Endothelial cell of umbilical vein (primary cell): ENCODE data around the gene USP7. TPM values are rescaled to one million over a fixed set of nuclear protein-coding genes. Genes with fewer than 3 reads are reported as not detected.

Experiments used
- BruUV-seq: library from RNA; stranded (reverse); fragments of 400-500 nt; replicated peaks from 2 replicates; lab custom pipeline; 2021; lab: Mats Ljungman, UMichigan
- CTCF ChIA-PET: fragments of 300-600, 350-600 bp; sonication (Branson Sonifier 250); formaldehyde crosslinking; loops from one replicate; lab custom pipeline; 2021; ENCODE audit warnings: antibody characterized with exemption, inconsistent platforms; lab: Charles Lee
- POLR2A ChIA-PET: fragments of 300-600, 350-600 bp; sonication (Branson Sonifier 250); formaldehyde crosslinking; loops from one replicate; lab custom pipeline; 2021; ENCODE audit warnings: antibody characterized with exemption, inconsistent platforms; lab: Charles Lee
- DNase-seq: peaks from one replicate; pipeline ENCODE4 v3.0.0-alpha.2; 2011; ENCODE audit warnings: low read depth, low spot score
- FAIRE-seq: peaks from 2 replicates; lab custom pipeline; 2011; peaks lifted over from hg19 to GRCh38; lab: Jason Lieb, UNC
- H2AFZ ChIP-seq: 2 replicates; pipeline ENCODE4 v1.6.0; 2012; ENCODE audit warnings: low read depth, low read length, control low read depth, inconsistent platforms
- H3K27ac ChIP-seq: 2 replicates; pipeline ENCODE4 v1.5.1; 2011; ENCODE audit warnings: low read depth, mild to moderate bottlenecking, control low read depth, low read length, moderate library complexity; ENCODE audit not compliant: insufficient read depth
- H3K27me3 ChIP-seq, 2 experiments: 2 replicates each; pipeline versions ENCODE4 v1.6.0 to v1.6.1; 2011; ENCODE audit warnings: low read length in 2 of 2, mixed read lengths in 1 of 2; ENCODE audit not compliant: control insufficient read depth in 2 of 2, insufficient read depth in 2 of 2
- H3K36me3 ChIP-seq, 2 experiments: 2 replicates in 1 of 2; 3 replicates in 1 of 2; pipeline ENCODE4 v1.5.1; 2011; ENCODE audit warnings: low read length in 2 of 2, mild to moderate bottlenecking in 1 of 2, moderate library complexity in 1 of 2; ENCODE audit not compliant: control insufficient read depth in 2 of 2, insufficient read depth in 2 of 2; ENCODE audit errors: extremely low read depth in 1 of 2
- H3K4me1 ChIP-seq: 3 replicates; pipeline ENCODE4 v1.5.1; 2011; ENCODE audit warnings: mild to moderate bottlenecking, low read length; ENCODE audit not compliant: control insufficient read depth, insufficient read depth; ENCODE audit errors: extremely low read depth
- H3K4me2 ChIP-seq: 2 replicates; pipeline ENCODE4 v1.6.1; 2011; ENCODE audit warnings: low read length, control low read depth, mixed read lengths; ENCODE audit not compliant: insufficient read depth
- H3K4me3 ChIP-seq, 3 experiments: fragments of 200-600 bp in 1 of 3; sonication (generic), shearing (Covaris generic) in 1 of 3; replicated peaks in 1 of 3; 2 replicates each; pipeline ENCODE4 v1.5.1; 2011 to 2016; ENCODE audit warnings: control low read depth in 3 of 3, low read length in 3 of 3, mild to moderate bottlenecking in 2 of 3, inconsistent platforms in 1 of 3, low read depth in 1 of 3, moderate library complexity in 1 of 3; ENCODE audit not compliant: insufficient read depth in 1 of 3
- H3K79me2 ChIP-seq: 2 replicates; pipeline ENCODE4 v1.6.0; 2012; ENCODE audit warnings: low read length, inconsistent platforms; ENCODE audit not compliant: control insufficient read depth, insufficient read depth
- H3K9ac ChIP-seq: replicated peaks from 2 replicates; pipeline ENCODE3; 2011; ENCODE audit warnings: low read length, control low read depth; ENCODE audit not compliant: insufficient read depth; ENCODE audit errors: extremely low read depth
- H3K9me1 ChIP-seq: replicated peaks from 3 replicates; pipeline ENCODE4 v1.6.0; 2011; ENCODE audit warnings: mild to moderate bottlenecking, low read length; ENCODE audit not compliant: control insufficient read depth, insufficient read depth; ENCODE audit errors: extremely low read depth
- H3K9me3 ChIP-seq: replicated peaks from 2 replicates; pipeline ENCODE4 v1.5.1; 2012; ENCODE audit warnings: low read length, inconsistent platforms; ENCODE audit not compliant: control insufficient read depth, insufficient read depth
- H4K20me1 ChIP-seq: replicated peaks from 2 replicates; pipeline ENCODE3; 2011; ENCODE audit warnings: mild to moderate bottlenecking, low read length; ENCODE audit not compliant: control insufficient read depth, insufficient read depth; ENCODE audit errors: extremely low read depth
- CTCF ChIP-seq, 2 donors: IDR thresholded peaks; 1 replicate in 1 of 2; 2 replicates in 1 of 2; pipeline ENCODE4 v1.5.1; 2011; ENCODE audit warnings: low read length in 2 of 2, mild to moderate bottlenecking in 2 of 2, moderate library complexity in 2 of 2, control low read depth in 1 of 2, inconsistent platforms in 1 of 2, low read depth in 1 of 2; ENCODE audit not compliant: insufficient read depth in 1 of 2; ENCODE audit errors: extremely low read depth in 1 of 2
- EZH2 ChIP-seq: IDR thresholded peaks from 2 replicates; pipeline ENCODE4 v1.6.1; 2012; ENCODE audit warnings: borderline replicate concordance, low read depth, mild to moderate bottlenecking, moderate library complexity, low read length, inconsistent platforms; ENCODE audit not compliant: severe bottlenecking
- FOS ChIP-seq: IDR thresholded peaks from 2 replicates; pipeline ENCODE4 v1.6.1; 2011; ENCODE audit warnings: mild to moderate bottlenecking, low read length, moderate library complexity, borderline replicate concordance; ENCODE audit not compliant: insufficient read depth
- GATA2 ChIP-seq: IDR thresholded peaks from 2 replicates; pipeline ENCODE4 v1.7.0; 2011; ENCODE audit warnings: low read depth, mild to moderate bottlenecking, moderate library complexity, mixed read lengths, low read length; ENCODE audit not compliant: insufficient read length, insufficient read depth
- JUN ChIP-seq: IDR thresholded peaks from 2 replicates; pipeline ENCODE4 v1.6.1; 2011; ENCODE audit warnings: borderline replicate concordance, low read depth; ENCODE audit not compliant: insufficient read length, insufficient read depth
- MAX ChIP-seq: IDR thresholded peaks from 2 replicates; pipeline ENCODE4 v1.6.1; 2011; ENCODE audit not compliant: insufficient read depth, insufficient read length
- MYC ChIP-seq: IDR thresholded peaks from one replicate; pipeline ENCODE4 v1.6.1; 2011; ENCODE audit warnings: mild to moderate bottlenecking, low read depth, low read length
- POLR2A ChIP-seq: IDR thresholded peaks from 2 replicates; pipeline ENCODE4 v1.6.1; 2012; ENCODE audit warnings: low read depth, mild to moderate bottlenecking, control low read depth, low read length
- POLR2AphosphoS5 ChIP-seq: IDR thresholded peaks from 2 replicates; pipeline ENCODE4 v1.6.1; 2012; ENCODE audit warnings: low read depth, mild to moderate bottlenecking, control low read depth, low read length, moderate library complexity; ENCODE audit not compliant: insufficient read depth
- dilution Hi-C: fragments of 300-500 bp; cut with MboI; formaldehyde crosslinking; loops from one replicate; pipeline ENCODE4 v1.15.0; 2019; ENCODE audit warnings: low sequenced_read_pairs; ENCODE audit not compliant: extremely low pct_ligation_motif_present
- intact Hi-C: fragments of 100-400 bp; cut with micrococcal nuclease; formaldehyde crosslinking; loops from one replicate; pipeline ENCODE4 v1.10.0; 2022
- polyA plus RNA-seq, 4 experiments: library from polyadenylated mRNA; depleted of rRNA in 3 of 4; stranded (reverse) in 3 of 4; unstranded in 1 of 4; fragments of >200 nt; gene quantifications; 2 replicates each; pipeline versions ENCODE4 v1.2.1 to v1.2.3, GENCODE V29; 2011 to 2012; ENCODE audit warnings: missing spikeins in 1 of 4
- total RNA-seq: library from RNA; stranded (reverse); gene quantifications from 2 replicates; pipeline ENCODE4 v1.2.3, GENCODE V29; 2021

USP7 gene
- total and polyA plus RNA-seq, 2 donors (not counting 3 experiments of a cell fraction or from before 2014, with no cell fraction given): 17.7 to 130 TPM

GRCh38 chr16:8963010-8963820 lies 491 bp downstream of the USP7 start:
- Histone ChIP-seq H3K79me2 (peaks cover 49% of the 10 kb centered on the region), H3K27me3 (no peaks in the 10 kb centered on the region), H3K4me1 (peaks cover 42% of the 10 kb centered on the region), H3K36me3 (no peaks in the 10 kb centered on the region), H2AFZ (no peak overlapping the region), H3K9me3 (no peaks in the 10 kb centered on the region), H4K20me1 (peaks cover 3% of the 10 kb centered on the region), H3K4me3 (peak overlapping the region; percentile 45 to 82 (median 55)), H3K27ac (peak overlapping the region; percentile 51), H3K9ac (peak overlapping the region; percentile 89), H3K9me1 (peaks cover 4% of the 10 kb centered on the region), H3K4me2 (peak overlapping the region; percentile 94)
- BruUV-seq: no TSS peak
- DNase-seq (no peak), FAIRE-seq (no peak)
- CTCF ChIA-PET: interaction anchor here (1.2 to 1.7 kb wide), 3 partner anchors 46 to 171 kb away, joined by 3 to 10 read pairs (median 3); no protein-coding TSS in a partner anchor
- TF ChIP-seq POLR2A: no peak
- no peak for TF ChIP-seq POLR2AphosphoS5
- TF ChIP-seq JUN: no peak
- no peak for TF ChIP-seq EZH2
- no peak for TF ChIP-seq CTCF (IDR thresholded peaks at IDR 0.05; ENCODE audit: extremely low read depth in 1 of 2, insufficient read depth in 1 of 2, low read depth in 1 of 2, low read length in 2 of 2)
- no peak for TF ChIP-seq MAX
- TF ChIP-seq GATA2: no peak
- TF ChIP-seq MYC: no peak
- TF ChIP-seq FOS: no peak
- POLR2A ChIA-PET: no interaction called here
- intact Hi-C loops: loop anchor here (5.0 kb wide), 1 partner anchor 84 kb away; no protein-coding TSS in a partner anchor
- dilution Hi-C loops: no loop called here
